HL-60 (cell line): Measurements from ENCODE around the gene HOXD1.

Experiments
- DNase-seq, 2 experiments: peaks; one replicate each; pipeline ENCODE4 v3.0.0-alpha.2; 2010 to 2020; ENCODE audit warnings: low read depth in 1 of 2, low spot score in 1 of 2
- H3K27ac ChIP-seq: fragments of 250-450 bp; sonication (Bioruptor Pico); replicated peaks from 2 replicates; pipeline ENCODE4 v1.5.1; 2020; ENCODE audit warnings: mild to moderate bottlenecking, moderate library complexity
- H3K27me3 ChIP-seq: fragments of 250-450 bp; sonication (Bioruptor Pico); 2 replicates; pipeline ENCODE4 v1.5.1; 2021; ENCODE audit warnings: mild to moderate bottlenecking, moderate library complexity; ENCODE audit not compliant: insufficient read depth, poor library complexity, severe bottlenecking
- H3K4me3 ChIP-seq: replicated peaks from 2 replicates; pipeline ENCODE4 v1.5.1; 2011; ENCODE audit warnings: mild to moderate bottlenecking, control low read depth, low read length; ENCODE audit not compliant: insufficient read depth
- CTCF ChIP-seq: IDR thresholded peaks from one replicate; pipeline ENCODE4 v1.5.1; 2011; ENCODE audit warnings: low read length, control low read depth, inconsistent platforms; ENCODE audit not compliant: insufficient read depth
- GABPA ChIP-seq: IDR thresholded peaks from 2 replicates; pipeline ENCODE4 v1.6.1; 2012; ENCODE audit warnings: low read depth
- POLR2AphosphoS5 ChIP-seq: IDR thresholded peaks from 2 replicates; pipeline ENCODE4 v1.6.1; 2012; ENCODE audit warnings: low read depth
- REST ChIP-seq: IDR thresholded peaks from 2 replicates; pipeline ENCODE4 v1.6.1; 2012; ENCODE audit warnings: low read depth; ENCODE audit not compliant: insufficient replicate concordance
- SPI1 ChIP-seq: IDR thresholded peaks from 2 replicates; pipeline ENCODE4 v1.6.1; 2012; ENCODE audit warnings: low read depth, mild to moderate bottlenecking, borderline replicate concordance

HOXD1 gene

GRCh38 chr2:176164611-176165369, 23.7 kb upstream of the HOXD1 start:
- no peak for TF ChIP-seq GABPA
- TF ChIP-seq REST = no peak
- TF ChIP-seq POLR2AphosphoS5 = no peak
- no peak for TF ChIP-seq CTCF
- TF ChIP-seq SPI1 = no peak
- H3K4me3 ChIP-seq = no peak overlapping the region
- no peak overlapping the region for H3K27ac ChIP-seq
- DNase-seq = no peak
- peaks cover 75% of the 10 kb centered on the region for H3K27me3 ChIP-seq

- H3K27me3 ChIP-seq = peaks cover 71% of the 10 kb centered on the region
- H3K27ac ChIP-seq = no peak overlapping the region
- TF ChIP-seq POLR2AphosphoS5 = no peak
- no peak for TF ChIP-seq REST
- no peak for TF ChIP-seq CTCF
- no peak for TF ChIP-seq GABPA
- no peak for TF ChIP-seq SPI1
- no peak for DNase-seq
- H3K4me3 ChIP-seq = no peak overlapping the region
Measured at GRCh38 chr2:176165370-176166050, 23.0 kb upstream of the HOXD1 start.

GRCh38 chr2:176166272-176166671, 22.2 kb upstream of the HOXD1 start:
- peaks cover 71% of the 10 kb centered on the region for H3K27me3 ChIP-seq
- DNase-seq = no peak
- no peak overlapping the region for H3K4me3 ChIP-seq
- TF ChIP-seq GABPA (no peak), REST (no peak), CTCF (no peak), SPI1 (no peak), POLR2AphosphoS5 (no peak)
- no peak overlapping the region for H3K27ac ChIP-seq
